ENCODE data around the gene CCDC33. TPM values are rescaled to one million over a fixed set of nuclear protein-coding genes. Genes with fewer than 3 reads are reported as not detected.

Gene CCDC33
- total and polyA plus RNA-seq, 2 experiments from 2014 or later: not detected

DNA sequence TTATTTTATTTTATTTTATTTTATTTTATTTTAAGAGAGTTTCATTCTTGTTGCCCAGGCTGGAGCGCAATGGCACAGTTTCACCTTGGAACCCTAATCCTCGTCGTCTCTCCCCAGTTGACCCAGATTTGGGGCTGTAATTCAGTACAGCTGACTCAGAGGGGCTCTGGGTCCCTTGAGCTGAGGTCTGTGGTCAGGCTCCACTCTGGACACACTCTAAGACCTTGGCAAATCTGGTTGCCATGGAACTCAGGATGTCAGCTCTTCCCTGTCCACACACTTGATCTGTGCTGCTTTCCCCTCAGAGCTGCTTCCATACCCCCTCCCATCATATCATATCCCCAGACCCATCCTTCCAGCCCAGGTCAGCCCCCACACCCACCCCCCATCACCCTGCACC, 132.0 kb downstream of the CCDC33 start:
- DNase-seq: no peak
- Histone ChIP-seq H3K4me2 (ENCODE audit: unreplicated experiment) (no peak overlapping the region), H3K4me3 (no peak overlapping the region), H3K36me3 (ENCODE audit: low read depth) (no peaks in the 10 kb centered on the region), H3K9ac (no peak overlapping the region), H3K79me2 (ENCODE audit: insufficient read depth) (no peaks in the 10 kb centered on the region), H3K4me1 (ENCODE audit: insufficient read depth) (no peaks in the 10 kb centered on the region), H3K27me3 (replicated peaks; ENCODE audit: insufficient read depth) (no peaks in the 10 kb centered on the region), H4K20me1 (ENCODE audit: insufficient read depth) (no peaks in the 10 kb centered on the region), H3K9me2 (ENCODE audit: insufficient read depth) (no peaks in the 10 kb centered on the region), H3K9me3 (ENCODE audit: low read depth) (no peaks in the 10 kb centered on the region), H3K27ac (no peak overlapping the region), H2AFZ (no peak overlapping the region), H3F3A (ENCODE audit: insufficient read depth) (no peaks in the 10 kb centered on the region)
- WGBS, 2 experiments (ENCODE audit: low coverage in 1 of 2, low lambda C conversion rate in 2 of 2, missing lambda C conversion rate in 2 of 2): 96 to 98% methylated on average over 3 of the region's 3 CpGs
- in situ Hi-C loops (cut with MboI): no loop called here
- no peak for TF ChIP-seq EZH2 (IDR thresholded peaks at IDR 0.05; ENCODE audit: insufficient read depth, poor library complexity, severe bottlenecking)
- no peak for TF ChIP-seq EZH2phosphoT487 (IDR thresholded peaks at IDR 0.05; ENCODE audit: insufficient read depth, low read depth)

DNA sequence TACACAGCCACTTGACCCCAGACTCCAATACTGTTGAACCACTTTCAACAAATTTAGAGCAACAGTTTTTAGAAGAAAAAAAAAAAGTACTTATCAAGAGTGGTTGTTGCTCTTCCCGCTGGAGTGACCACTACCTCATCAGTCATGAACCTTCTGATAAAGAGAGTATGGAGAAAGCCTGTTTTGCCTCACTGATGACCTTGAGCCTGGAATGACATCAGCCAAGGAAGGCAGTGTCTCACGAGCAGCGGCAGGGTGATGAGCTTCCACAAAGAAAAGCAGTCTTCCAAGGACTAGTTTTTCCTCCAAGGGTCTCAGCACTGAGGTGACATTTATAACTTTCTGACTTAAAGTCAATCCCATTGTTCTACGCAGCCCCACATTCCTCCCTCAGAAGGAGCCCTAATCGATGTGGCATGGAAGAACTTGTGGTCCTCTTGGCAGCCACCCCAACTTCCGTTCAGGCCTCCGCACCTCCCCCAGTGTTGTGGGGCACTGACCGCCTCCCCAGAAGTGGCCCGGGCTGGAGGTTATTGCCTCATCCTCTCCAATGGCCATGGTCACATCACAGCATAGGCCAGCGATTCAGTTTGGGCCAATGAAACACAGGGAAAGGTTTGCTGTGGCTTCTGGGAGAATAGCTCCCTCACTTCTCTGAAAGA, 133.1 kb downstream of the CCDC33 start:
- no peak overlapping the region for H3K4me2 ChIP-seq (ENCODE audit: unreplicated experiment)
- in situ Hi-C loops (cut with MboI): no loop called here
- no peaks in the 10 kb centered on the region for H3F3A ChIP-seq (ENCODE audit: insufficient read depth)
- no peak overlapping the region for H2AFZ ChIP-seq
- H3K9ac ChIP-seq: no peak overlapping the region
- no peaks in the 10 kb centered on the region for H4K20me1 ChIP-seq (ENCODE audit: insufficient read depth)
- 62 to 67% methylated on average over 10 of the region's 10 CpGs for WGBS, 2 experiments (ENCODE audit: low coverage in 1 of 2, low lambda C conversion rate in 2 of 2, missing lambda C conversion rate in 2 of 2)
- H3K9me3 ChIP-seq (ENCODE audit: low read depth): no peaks in the 10 kb centered on the region
- no peaks in the 10 kb centered on the region for H3K9me2 ChIP-seq (ENCODE audit: insufficient read depth)
- H3K36me3 ChIP-seq (ENCODE audit: low read depth): no peaks in the 10 kb centered on the region
- no peak overlapping the region for H3K27ac ChIP-seq
- no peak overlapping the region for H3K4me3 ChIP-seq
- TF ChIP-seq EZH2phosphoT487 (IDR thresholded peaks at IDR 0.05; ENCODE audit: insufficient read depth, low read depth) (no peak), EZH2 (IDR thresholded peaks at IDR 0.05; ENCODE audit: insufficient read depth, poor library complexity, severe bottlenecking) (no peak)
- no peaks in the 10 kb centered on the region for H3K4me1 ChIP-seq (ENCODE audit: insufficient read depth)
- no peaks in the 10 kb centered on the region for H3K27me3 ChIP-seq (replicated peaks; ENCODE audit: insufficient read depth)
- H3K79me2 ChIP-seq (ENCODE audit: insufficient read depth): no peaks in the 10 kb centered on the region
- DNase-seq: no peak

DNA sequence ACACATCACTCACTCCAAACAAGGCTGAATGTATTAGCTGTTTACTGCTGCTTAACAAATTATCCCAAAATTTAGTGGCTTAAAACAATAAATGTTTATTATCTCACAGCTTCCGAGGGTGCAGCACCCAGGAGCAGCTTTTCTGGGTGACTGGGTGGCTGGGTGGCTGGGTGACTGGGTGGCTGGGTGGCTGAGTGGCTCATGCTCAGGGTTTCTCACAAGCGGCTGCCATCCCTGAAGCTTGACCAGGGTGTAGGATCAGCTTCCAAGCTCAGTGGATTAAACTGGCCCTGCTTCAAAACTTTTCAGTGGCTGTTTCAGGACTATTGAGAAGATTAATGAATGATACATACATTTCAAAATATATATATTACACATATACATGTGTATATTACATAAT, 133.6 kb downstream of the CCDC33 start:
- no peaks in the 10 kb centered on the region for H3K27me3 ChIP-seq (replicated peaks; ENCODE audit: insufficient read depth)
- H3K27ac ChIP-seq: no peak overlapping the region
- no peak for DNase-seq

DNA sequence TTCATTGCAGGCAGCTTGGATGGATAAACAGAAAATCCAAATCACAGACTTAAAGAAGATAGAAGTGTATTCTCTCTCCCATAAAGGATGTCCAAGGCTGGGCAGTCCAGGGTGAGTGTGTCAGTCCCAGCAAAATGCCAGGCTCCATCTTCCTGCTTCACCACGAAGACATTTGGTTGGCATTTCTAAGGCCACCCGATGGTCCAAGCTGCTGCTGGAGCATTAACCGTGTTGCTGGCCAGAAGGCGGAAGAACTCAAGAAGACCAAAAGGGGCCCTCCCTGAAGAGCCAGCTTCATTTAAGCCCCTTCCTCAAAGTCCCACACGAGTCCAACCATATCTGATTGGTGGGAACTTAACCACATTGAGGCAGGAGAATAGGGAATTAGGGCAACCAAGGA, 134.3 kb downstream of the CCDC33 start:
- in situ Hi-C loops (cut with MboI): loop anchor here (10.0 kb wide), 2 partner anchors 254 to 394 kb away; no protein-coding TSS in a partner anchor

More for the DNA sequence above, 133.6 kb downstream of the CCDC33 start:
- 81 to 86% methylated on average over 2 of the region's 2 CpGs for WGBS, 2 experiments (ENCODE audit: low coverage in 1 of 2, low lambda C conversion rate in 2 of 2, missing lambda C conversion rate in 2 of 2)
- no peaks in the 10 kb centered on the region for H3K36me3 ChIP-seq (ENCODE audit: low read depth)
- no peak overlapping the region for H2AFZ ChIP-seq
- H4K20me1 ChIP-seq (ENCODE audit: insufficient read depth): no peaks in the 10 kb centered on the region
- no peaks in the 10 kb centered on the region for H3F3A ChIP-seq (ENCODE audit: insufficient read depth)
- H3K4me3 ChIP-seq: no peak overlapping the region
- H3K79me2 ChIP-seq (ENCODE audit: insufficient read depth): no peaks in the 10 kb centered on the region
- in situ Hi-C loops (cut with MboI): loop anchor here (10.0 kb wide), 2 partner anchors 255 to 395 kb away; no protein-coding TSS in a partner anchor
- no peak for TF ChIP-seq EZH2phosphoT487 (IDR thresholded peaks at IDR 0.05; ENCODE audit: insufficient read depth, low read depth)
- H3K9me3 ChIP-seq (ENCODE audit: low read depth): no peaks in the 10 kb centered on the region
- no peaks in the 10 kb centered on the region for H3K9me2 ChIP-seq (ENCODE audit: insufficient read depth)
- H3K4me1 ChIP-seq (ENCODE audit: insufficient read depth): 0 out of 2 replicates have a peak, but pooled peaks cover 3% of the 10 kb centered on the region
- no peak overlapping the region for H3K4me2 ChIP-seq (ENCODE audit: unreplicated experiment)
- no peak overlapping the region for H3K9ac ChIP-seq

More for the DNA sequence above, 134.3 kb downstream of the CCDC33 start:
- Histone ChIP-seq H3K4me3 (no peak overlapping the region), H3K4me2 (ENCODE audit: unreplicated experiment) (no peak overlapping the region), H3K27me3 (replicated peaks; ENCODE audit: insufficient read depth) (no peaks in the 10 kb centered on the region), H3K36me3 (ENCODE audit: low read depth) (no peaks in the 10 kb centered on the region), H3F3A (ENCODE audit: insufficient read depth) (no peaks in the 10 kb centered on the region), H2AFZ (no peak overlapping the region), H3K27ac (no peak overlapping the region), H3K4me1 (ENCODE audit: insufficient read depth) (0 out of 2 replicates have a peak, but pooled peaks cover 3% of the 10 kb centered on the region), H4K20me1 (ENCODE audit: insufficient read depth) (no peaks in the 10 kb centered on the region), H3K79me2 (ENCODE audit: insufficient read depth) (no peaks in the 10 kb centered on the region), H3K9me2 (ENCODE audit: insufficient read depth) (no peaks in the 10 kb centered on the region), H3K9me3 (ENCODE audit: low read depth) (no peaks in the 10 kb centered on the region), H3K9ac (no peak overlapping the region)
- WGBS, 2 experiments (ENCODE audit: low coverage in 1 of 2, low lambda C conversion rate in 2 of 2, missing lambda C conversion rate in 2 of 2): 76 to 79% methylated on average over 5 of the region's 5 CpGs
- TF ChIP-seq EZH2 (IDR thresholded peaks at IDR 0.05; ENCODE audit: insufficient read depth, poor library complexity, severe bottlenecking) (no peak), EZH2phosphoT487 (IDR thresholded peaks at IDR 0.05; ENCODE audit: insufficient read depth, low read depth) (no peak)
- no peak for DNase-seq
